GM21390 (cell line): ENCODE measurements around the gene MED8.

Experiments
- ATAC-seq: cut with Tn5 transposase; IDR thresholded peaks from one replicate; pipeline ENCODE4 v1.9.1; 2021; ENCODE audit not compliant: unreplicated experiment

Gene MED8

GRCh38 chr1:43339584-43340232 lies 49.9 kb downstream of the MED8 start:
- ATAC-seq = no peak

- ATAC-seq = no peak
Observed at GRCh38 chr1:43338001-43338400, 51.6 kb downstream of the MED8 start.

- ATAC-seq = no peak
Observed at GRCh38 chr1:43337588-43337987, 52.0 kb downstream of the MED8 start, which contains the start of gene MPL. Gene MPL, plus strand, starts transcription at chr1:43337818. Its CDS starts 31 bp downstream, at chr1:43337849.

GRCh38 chr1:43334453-43335205 lies 55.0 kb downstream of the MED8 start:
- no peak for ATAC-seq
